Nephron (organoid): ENCODE measurements around the gene ALOXE3.

Source experiments
- H3K27ac Mint-ChIP-seq, 3 experiments: 2 replicates each; pipeline ENCODE4 v1.8.0; 2020; ENCODE audit warnings: mixed read lengths in 3 of 3, mild to moderate bottlenecking in 2 of 3, moderate library complexity in 1 of 3
- H3K27me3 Mint-ChIP-seq: 2 replicates; pipeline ENCODE4 v1.8.0; 2021; ENCODE audit warnings: low read depth, mild to moderate bottlenecking, moderate library complexity, mixed read lengths
- H3K36me3 Mint-ChIP-seq: 2 replicates; pipeline ENCODE4 v1.8.0; 2020; ENCODE audit warnings: low read depth, mixed read lengths
- H3K4me1 Mint-ChIP-seq: 2 replicates; pipeline ENCODE4 v1.8.0; 2020; ENCODE audit warnings: mixed read lengths
- H3K4me3 Mint-ChIP-seq, 3 experiments: 2 replicates each; pipeline ENCODE4 v1.8.0; 2020; ENCODE audit warnings: mild to moderate bottlenecking in 3 of 3, mixed read lengths in 3 of 3, moderate library complexity in 2 of 3
- H3K9me3 Mint-ChIP-seq: 2 replicates; pipeline ENCODE4 v1.8.0; 2020; ENCODE audit warnings: mixed read lengths
- TF ChIP-seq, protein P1 (sequence below), 3 experiments: fragments of 200-600 bp; sonication (generic); IDR thresholded peaks; one replicate each; pipeline ENCODE4 v1.5.0; 2021; ENCODE audit warnings: antibody characterized with exemption in 3 of 3; ENCODE audit not compliant: unreplicated experiment in 3 of 3

The ALOXE3 gene

DNA sequence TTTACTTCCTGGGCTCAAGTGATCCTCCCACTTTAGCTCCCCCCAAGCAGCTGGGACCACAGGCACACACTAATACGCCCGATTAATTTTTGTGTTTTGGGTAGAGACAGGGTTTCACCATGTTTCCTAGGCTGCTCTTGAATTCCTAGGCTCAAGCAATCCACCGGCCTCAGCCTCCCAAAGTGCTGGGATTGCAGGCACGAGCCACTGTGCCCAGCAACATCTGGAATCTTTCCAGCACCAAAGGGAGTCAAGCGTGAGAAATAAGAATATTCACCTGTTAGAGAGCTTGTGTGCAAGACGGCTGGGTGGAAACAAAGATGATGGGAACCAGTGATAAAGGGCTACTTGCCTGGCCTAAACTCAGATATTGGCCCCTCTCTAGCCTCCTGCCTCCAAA lies 16.6 kb downstream of the ALOXE3 start:
- Mint-ChIP-seq H3K4me1 (peaks cover 2% of the 10 kb centered on the region), H3K27ac (no peak overlapping the region), H3K27me3 (peaks cover 40% of the 10 kb centered on the region), H3K9me3 (no peaks in the 10 kb centered on the region), H3K36me3 (no peaks in the 10 kb centered on the region), H3K4me3 (no peak overlapping the region)
- TF ChIP-seq, protein P1, sequence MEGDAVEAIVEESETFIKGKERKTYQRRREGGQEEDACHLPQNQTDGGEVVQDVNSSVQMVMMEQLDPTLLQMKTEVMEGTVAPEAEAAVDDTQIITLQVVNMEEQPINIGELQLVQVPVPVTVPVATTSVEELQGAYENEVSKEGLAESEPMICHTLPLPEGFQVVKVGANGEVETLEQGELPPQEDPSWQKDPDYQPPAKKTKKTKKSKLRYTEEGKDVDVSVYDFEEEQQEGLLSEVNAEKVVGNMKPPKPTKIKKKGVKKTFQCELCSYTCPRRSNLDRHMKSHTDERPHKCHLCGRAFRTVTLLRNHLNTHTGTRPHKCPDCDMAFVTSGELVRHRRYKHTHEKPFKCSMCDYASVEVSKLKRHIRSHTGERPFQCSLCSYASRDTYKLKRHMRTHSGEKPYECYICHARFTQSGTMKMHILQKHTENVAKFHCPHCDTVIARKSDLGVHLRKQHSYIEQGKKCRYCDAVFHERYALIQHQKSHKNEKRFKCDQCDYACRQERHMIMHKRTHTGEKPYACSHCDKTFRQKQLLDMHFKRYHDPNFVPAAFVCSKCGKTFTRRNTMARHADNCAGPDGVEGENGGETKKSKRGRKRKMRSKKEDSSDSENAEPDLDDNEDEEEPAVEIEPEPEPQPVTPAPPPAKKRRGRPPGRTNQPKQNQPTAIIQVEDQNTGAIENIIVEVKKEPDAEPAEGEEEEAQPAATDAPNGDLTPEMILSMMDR (IDR thresholded peaks at IDR 0.05; ENCODE audit: unreplicated experiment in 3 of 3) = no peak

DNA sequence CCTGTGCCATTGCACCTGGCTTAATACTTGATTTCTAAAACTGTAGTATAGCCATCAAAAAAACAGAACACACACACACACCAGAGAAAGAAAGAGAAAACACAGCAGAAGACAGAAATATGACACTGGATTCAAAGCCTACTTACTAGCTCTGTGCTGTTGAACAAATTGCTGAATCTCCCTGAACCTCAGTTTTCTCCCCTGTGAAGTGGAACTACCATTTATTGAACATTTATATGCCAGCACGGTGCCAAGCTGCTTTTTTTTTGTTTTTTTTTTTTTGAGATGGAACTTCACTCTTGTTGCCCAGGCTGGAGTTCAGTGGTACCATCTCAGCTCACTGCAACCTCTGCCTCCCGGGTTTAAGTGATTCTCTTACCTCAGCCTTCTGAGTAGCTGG lies 17.6 kb downstream of the ALOXE3 start:
- H3K27ac Mint-ChIP-seq = no peak overlapping the region
- H3K4me1 Mint-ChIP-seq = no peaks in the 10 kb centered on the region
- H3K9me3 Mint-ChIP-seq = no peaks in the 10 kb centered on the region
- H3K4me3 Mint-ChIP-seq = no peak overlapping the region
- H3K36me3 Mint-ChIP-seq = no peaks in the 10 kb centered on the region
- H3K27me3 Mint-ChIP-seq = peaks cover 37% of the 10 kb centered on the region
- TF ChIP-seq, protein P1 (IDR thresholded peaks at IDR 0.05; ENCODE audit: unreplicated experiment in 3 of 3) = no peak

DNA sequence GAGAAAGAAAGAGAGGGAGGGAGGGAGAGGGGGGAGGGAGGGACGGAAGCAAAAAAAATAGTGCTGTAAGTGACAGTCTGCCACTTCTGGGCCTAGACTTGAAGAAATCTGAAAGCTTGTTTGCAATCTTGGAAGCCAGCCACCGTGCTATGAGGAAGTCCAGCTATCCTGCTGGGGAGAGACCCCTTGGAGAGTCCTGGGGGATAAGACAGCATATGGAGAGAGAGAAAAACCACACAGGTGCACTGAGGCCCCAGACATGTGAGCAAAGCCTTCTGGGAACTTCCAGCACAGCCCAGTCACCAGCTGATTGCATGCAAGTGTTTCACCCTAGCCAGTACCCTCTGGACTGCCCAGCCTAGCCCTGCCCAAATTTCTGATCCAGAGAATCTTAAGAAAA lies 18.2 kb downstream of the ALOXE3 start:
- H3K27me3 Mint-ChIP-seq = peaks cover 41% of the 10 kb centered on the region
- H3K36me3 Mint-ChIP-seq = no peaks in the 10 kb centered on the region
- TF ChIP-seq, protein P1 (IDR thresholded peaks at IDR 0.05; ENCODE audit: unreplicated experiment in 3 of 3) = no peak
- H3K4me3 Mint-ChIP-seq = no peak overlapping the region
- no peaks in the 10 kb centered on the region for H3K9me3 Mint-ChIP-seq
- no peaks in the 10 kb centered on the region for H3K4me1 Mint-ChIP-seq
- H3K27ac Mint-ChIP-seq = no peak overlapping the region

DNA sequence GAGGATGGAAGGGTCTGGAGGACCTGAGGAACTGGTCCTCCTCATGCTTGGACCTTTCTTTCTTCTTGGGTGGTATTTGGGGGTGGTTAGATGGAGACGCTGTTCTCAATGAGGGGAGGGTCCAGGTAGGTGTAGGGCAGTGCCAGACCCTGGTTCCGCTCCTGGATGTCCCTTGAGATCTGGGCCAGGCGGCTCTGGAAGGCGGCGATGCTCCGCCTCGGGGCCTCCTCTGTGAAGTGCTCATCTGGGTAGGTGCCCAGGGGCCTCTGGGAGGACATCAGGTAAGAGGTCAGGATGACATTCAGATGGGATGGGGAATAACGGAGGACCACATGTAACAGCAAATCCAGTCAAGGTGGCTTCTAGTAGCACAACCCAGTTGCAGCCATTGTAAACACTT lies 21.8 kb downstream of the ALOXE3 start:
- H3K9me3 Mint-ChIP-seq = no peaks in the 10 kb centered on the region
- H3K27ac Mint-ChIP-seq = no peak overlapping the region
- no peak overlapping the region for H3K4me3 Mint-ChIP-seq
- H3K4me1 Mint-ChIP-seq = no peaks in the 10 kb centered on the region
- TF ChIP-seq, protein P1 (IDR thresholded peaks at IDR 0.05; ENCODE audit: unreplicated experiment in 3 of 3) = no peak
- peaks cover 54% of the 10 kb centered on the region for H3K27me3 Mint-ChIP-seq
- no peaks in the 10 kb centered on the region for H3K36me3 Mint-ChIP-seq

DNA sequence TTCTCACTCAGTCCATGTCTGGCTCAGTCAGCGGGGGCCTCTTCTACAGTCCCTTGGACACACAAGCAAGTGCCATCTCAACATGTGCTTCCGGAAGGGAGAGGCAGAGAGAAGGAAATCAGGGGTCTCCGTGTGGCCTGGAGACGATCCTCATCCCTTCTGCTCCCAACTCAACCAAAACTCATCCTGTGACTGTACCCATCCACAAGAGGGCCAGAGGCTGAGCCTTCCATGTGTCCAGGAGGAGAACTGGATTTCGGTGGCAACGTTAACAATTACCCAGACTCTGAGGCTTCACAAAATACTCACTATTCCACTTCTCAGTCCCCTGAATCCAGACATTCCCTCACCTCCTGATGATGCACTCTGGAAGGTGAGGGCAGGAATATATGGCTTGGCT lies 23.0 kb downstream of the ALOXE3 start:
- no peaks in the 10 kb centered on the region for H3K36me3 Mint-ChIP-seq
- TF ChIP-seq, protein P1 (IDR thresholded peaks at IDR 0.05; ENCODE audit: unreplicated experiment in 3 of 3) = no peak
- H3K9me3 Mint-ChIP-seq = no peaks in the 10 kb centered on the region
- H3K4me3 Mint-ChIP-seq = no peak overlapping the region
- H3K27me3 Mint-ChIP-seq = peaks cover 64% of the 10 kb centered on the region
- H3K4me1 Mint-ChIP-seq = no peaks in the 10 kb centered on the region
- H3K27ac Mint-ChIP-seq = no peak overlapping the region

DNA sequence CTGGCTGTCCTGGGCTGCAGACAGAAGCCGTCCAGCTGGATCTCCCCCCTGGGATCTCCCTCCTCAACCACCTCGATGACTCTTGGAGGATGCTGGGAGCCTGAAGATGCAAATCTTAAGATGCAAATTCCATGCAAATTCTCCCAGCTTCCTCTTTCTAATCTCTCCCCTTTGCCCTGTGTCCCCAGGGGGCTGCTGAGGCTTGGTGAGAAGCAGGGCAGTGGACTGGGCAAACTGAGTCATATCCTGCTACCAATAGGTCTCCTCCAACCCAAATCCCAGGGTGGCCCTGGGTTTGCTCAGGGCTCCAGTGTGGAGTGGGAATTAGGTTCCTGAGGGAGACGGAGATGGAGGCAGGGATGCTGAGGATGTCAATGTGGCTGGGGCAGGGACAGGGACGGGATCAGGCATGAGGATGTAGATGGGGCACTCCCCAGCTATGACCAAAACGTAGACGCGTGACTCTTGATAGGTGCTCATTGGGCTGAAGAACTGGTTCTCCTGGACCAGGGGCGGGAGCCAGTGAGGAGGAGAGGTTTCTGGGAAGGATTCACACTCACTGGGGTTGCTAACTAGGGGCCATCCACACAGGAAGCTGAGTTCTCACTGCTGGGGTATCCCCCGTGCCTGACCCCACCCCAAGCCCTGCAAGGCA lies 27.2 kb downstream of the ALOXE3 start:
- no peak overlapping the region for H3K27ac Mint-ChIP-seq
- TF ChIP-seq, protein P1 (IDR thresholded peaks at IDR 0.05; ENCODE audit: unreplicated experiment in 3 of 3) = no peak
- no peaks in the 10 kb centered on the region for H3K36me3 Mint-ChIP-seq
- no peak overlapping the region for H3K4me3 Mint-ChIP-seq
- peaks cover 80% of the 10 kb centered on the region for H3K27me3 Mint-ChIP-seq
- no peaks in the 10 kb centered on the region for H3K4me1 Mint-ChIP-seq
- H3K9me3 Mint-ChIP-seq = no peaks in the 10 kb centered on the region
